Mammary epithelial cell (primary cell): Measurements from ENCODE around the gene KLF2.

ENCODE experiments used
- EZH2 ChIP-seq: IDR thresholded peaks from 2 replicates; pipeline ENCODE4 v1.6.1; 2012; ENCODE audit warnings: low read length, inconsistent platforms, borderline replicate concordance
- TF ChIP-seq, protein P1 (sequence below), 2 donors: IDR thresholded peaks in 1 of 2; conservative IDR thresholded peaks in 1 of 2; 2 replicates each; pipeline ENCODE4 v1.5.1; 2011 to 2012; ENCODE audit warnings: inconsistent platforms in 2 of 2, low read length in 2 of 2, mild to moderate bottlenecking in 2 of 2, control low read depth in 1 of 2, low read depth in 1 of 2; ENCODE audit not compliant: insufficient read depth in 1 of 2; ENCODE audit errors: extremely low read depth in 1 of 2

DNA sequence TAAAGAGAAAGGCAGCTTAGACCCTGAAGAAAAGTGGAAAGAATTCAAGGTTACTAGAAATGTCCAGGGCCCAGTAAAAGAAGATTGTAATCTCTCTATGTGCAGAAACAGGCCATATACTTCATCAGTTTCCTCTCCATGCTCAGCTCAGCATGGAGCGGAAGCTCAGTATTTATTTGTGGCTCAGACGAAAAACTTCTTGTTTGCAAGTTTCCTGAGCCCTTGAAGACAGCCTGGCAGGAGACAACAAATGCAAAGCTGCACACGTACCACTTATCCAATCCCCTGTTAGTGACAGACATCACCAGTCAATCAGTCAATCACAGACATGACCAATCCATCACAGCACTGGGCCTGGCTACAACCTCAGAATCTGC, 8.1 kb upstream of the KLF2 start:
- TF ChIP-seq, protein P1, sequence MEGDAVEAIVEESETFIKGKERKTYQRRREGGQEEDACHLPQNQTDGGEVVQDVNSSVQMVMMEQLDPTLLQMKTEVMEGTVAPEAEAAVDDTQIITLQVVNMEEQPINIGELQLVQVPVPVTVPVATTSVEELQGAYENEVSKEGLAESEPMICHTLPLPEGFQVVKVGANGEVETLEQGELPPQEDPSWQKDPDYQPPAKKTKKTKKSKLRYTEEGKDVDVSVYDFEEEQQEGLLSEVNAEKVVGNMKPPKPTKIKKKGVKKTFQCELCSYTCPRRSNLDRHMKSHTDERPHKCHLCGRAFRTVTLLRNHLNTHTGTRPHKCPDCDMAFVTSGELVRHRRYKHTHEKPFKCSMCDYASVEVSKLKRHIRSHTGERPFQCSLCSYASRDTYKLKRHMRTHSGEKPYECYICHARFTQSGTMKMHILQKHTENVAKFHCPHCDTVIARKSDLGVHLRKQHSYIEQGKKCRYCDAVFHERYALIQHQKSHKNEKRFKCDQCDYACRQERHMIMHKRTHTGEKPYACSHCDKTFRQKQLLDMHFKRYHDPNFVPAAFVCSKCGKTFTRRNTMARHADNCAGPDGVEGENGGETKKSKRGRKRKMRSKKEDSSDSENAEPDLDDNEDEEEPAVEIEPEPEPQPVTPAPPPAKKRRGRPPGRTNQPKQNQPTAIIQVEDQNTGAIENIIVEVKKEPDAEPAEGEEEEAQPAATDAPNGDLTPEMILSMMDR (conservative IDR thresholded peaks at IDR 0.05 in 1 of 2, IDR thresholded peaks at IDR 0.05 in 1 of 2; ENCODE audit: extremely low read depth in 1 of 2, insufficient read depth in 1 of 2, low read depth in 1 of 2, low read length in 2 of 2): no peak
- TF ChIP-seq EZH2: no peak
